22Rv1 (cell line): ENCODE data around the gene CRELD1.

Source experiments
- ZFX ChIP-seq: fragments of 450-650 bp; IDR thresholded peaks from 2 replicates; pipeline ENCODE4 v1.6.1; 2017; ENCODE audit warnings: antibody characterized with exemption, borderline replicate concordance
- TF ChIP-seq, protein P1 (sequence below): fragments of 450-650 bp; IDR thresholded peaks from 2 replicates; pipeline ENCODE4 v1.5.1; 2017; ENCODE audit warnings: mild to moderate bottlenecking

DNA sequence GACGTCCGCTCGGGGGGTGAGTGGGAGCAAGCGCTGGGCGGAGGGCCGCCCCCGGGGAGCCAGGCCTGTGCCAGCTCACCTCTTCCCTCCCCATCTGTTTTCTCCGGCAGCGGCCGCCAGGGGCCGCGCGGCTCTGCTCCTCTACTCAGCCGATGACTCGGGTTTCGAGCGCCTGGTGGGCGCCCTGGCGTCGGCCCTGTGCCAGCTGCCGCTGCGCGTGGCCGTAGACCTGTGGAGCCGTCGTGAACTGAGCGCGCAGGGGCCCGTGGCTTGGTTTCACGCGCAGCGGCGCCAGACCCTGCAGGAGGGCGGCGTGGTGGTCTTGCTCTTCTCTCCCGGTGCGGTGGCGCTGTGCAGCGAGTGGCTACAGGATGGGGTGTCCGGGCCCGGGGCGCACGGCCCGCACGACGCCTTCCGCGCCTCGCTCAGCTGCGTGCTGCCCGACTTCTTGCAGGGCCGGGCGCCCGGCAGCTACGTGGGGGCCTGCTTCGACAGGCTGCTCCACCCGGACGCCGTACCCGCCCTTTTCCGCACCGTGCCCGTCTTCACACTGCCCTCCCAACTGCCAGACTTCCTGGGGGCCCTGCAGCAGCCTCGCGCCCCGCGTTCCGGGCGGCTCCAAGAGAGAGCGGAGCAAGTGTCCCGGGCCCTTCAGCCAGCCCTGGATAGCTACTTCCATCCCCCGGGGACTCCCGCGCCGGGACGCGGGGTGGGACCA lies 632 bp upstream of the CRELD1 start:
- TF ChIP-seq, protein P1, sequence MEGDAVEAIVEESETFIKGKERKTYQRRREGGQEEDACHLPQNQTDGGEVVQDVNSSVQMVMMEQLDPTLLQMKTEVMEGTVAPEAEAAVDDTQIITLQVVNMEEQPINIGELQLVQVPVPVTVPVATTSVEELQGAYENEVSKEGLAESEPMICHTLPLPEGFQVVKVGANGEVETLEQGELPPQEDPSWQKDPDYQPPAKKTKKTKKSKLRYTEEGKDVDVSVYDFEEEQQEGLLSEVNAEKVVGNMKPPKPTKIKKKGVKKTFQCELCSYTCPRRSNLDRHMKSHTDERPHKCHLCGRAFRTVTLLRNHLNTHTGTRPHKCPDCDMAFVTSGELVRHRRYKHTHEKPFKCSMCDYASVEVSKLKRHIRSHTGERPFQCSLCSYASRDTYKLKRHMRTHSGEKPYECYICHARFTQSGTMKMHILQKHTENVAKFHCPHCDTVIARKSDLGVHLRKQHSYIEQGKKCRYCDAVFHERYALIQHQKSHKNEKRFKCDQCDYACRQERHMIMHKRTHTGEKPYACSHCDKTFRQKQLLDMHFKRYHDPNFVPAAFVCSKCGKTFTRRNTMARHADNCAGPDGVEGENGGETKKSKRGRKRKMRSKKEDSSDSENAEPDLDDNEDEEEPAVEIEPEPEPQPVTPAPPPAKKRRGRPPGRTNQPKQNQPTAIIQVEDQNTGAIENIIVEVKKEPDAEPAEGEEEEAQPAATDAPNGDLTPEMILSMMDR = peak; percentile 89
- TF ChIP-seq ZFX = no peak
